ENCODE measurements around the gene NFATC2. TPM values are rescaled to one million over a fixed set of nuclear protein-coding genes. Genes with fewer than 3 reads are reported as not detected.

The NFATC2 gene
- total RNA-seq, 4 donors from 2014 or later, result 4.4 to 38.0 (median 13.6) TPM

DNA sequence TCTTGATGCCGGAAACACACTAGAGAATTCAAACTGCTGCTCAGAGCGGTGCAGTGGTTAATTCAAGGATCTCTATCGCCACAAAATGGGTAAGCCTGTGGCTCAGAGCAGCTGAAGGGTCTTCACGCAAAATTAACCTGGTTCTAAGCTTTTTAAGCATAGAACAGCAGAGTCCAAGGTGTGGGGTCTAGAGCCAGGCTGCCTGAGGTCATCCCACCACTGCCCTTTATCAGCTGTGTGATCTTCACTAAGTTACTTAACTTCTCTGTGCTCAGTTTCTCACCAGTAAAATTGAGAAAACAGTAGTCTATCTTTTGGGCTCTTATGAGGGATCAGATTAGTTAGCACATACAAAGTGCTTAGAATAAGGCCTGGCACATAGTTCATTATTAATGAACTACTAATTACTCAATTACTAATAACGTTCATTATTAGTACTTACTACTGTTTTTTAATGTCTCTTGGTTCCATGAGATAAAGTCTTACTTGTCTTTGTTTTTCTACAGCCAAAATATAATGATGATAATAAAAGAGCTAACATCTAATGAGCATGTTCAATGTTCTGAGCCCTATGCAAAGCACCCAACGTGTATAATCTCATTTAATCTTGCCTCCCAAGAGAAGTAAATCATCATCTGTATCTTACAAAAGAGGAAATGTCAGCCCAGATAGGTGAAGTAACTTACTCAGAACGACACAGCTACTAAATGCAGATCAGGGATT, 92.9 kb downstream of the NFATC2 start:
- DNase-seq, result no peak
- peaks cover 0 to 4% (median 0%) of the 10 kb centered on the region in 3 donors for H3K36me3 ChIP-seq
- H3K27ac ChIP-seq, result peak overlapping the region in 1 of 4 donors; percentile 42
- no peaks in the 10 kb centered on the region for H3K27me3 ChIP-seq
- peaks cover 0 to 6% (median 0%) of the 10 kb centered on the region in 4 donors for H3K4me1 ChIP-seq
- no peak overlapping the region for H3K4me3 ChIP-seq
- H3K9me3 ChIP-seq, result no peaks in the 10 kb centered on the region
- TF ChIP-seq, protein P1, sequence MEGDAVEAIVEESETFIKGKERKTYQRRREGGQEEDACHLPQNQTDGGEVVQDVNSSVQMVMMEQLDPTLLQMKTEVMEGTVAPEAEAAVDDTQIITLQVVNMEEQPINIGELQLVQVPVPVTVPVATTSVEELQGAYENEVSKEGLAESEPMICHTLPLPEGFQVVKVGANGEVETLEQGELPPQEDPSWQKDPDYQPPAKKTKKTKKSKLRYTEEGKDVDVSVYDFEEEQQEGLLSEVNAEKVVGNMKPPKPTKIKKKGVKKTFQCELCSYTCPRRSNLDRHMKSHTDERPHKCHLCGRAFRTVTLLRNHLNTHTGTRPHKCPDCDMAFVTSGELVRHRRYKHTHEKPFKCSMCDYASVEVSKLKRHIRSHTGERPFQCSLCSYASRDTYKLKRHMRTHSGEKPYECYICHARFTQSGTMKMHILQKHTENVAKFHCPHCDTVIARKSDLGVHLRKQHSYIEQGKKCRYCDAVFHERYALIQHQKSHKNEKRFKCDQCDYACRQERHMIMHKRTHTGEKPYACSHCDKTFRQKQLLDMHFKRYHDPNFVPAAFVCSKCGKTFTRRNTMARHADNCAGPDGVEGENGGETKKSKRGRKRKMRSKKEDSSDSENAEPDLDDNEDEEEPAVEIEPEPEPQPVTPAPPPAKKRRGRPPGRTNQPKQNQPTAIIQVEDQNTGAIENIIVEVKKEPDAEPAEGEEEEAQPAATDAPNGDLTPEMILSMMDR (IDR thresholded peaks at IDR 0.05), result no peak
- TF ChIP-seq POLR2A (IDR thresholded peaks at IDR 0.05), result no peak

DNA sequence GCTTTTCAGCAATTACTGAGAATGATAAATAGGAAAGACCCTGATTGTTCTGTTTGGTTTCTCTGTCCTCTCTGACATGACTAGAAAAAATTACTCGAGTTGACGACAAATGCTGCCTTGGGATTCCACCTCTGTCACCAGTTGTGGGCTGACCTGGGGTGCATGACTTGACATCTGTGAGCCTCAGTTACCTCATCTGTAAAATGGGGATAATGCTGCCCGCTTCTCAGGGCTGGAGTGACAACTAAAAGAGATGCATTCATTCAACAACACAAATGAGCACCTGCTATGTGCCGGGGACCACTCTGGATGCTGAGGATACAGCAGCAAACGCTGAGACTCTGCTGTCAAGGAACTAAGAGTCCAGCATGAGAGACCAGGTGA, 94.8 kb downstream of the NFATC2 start:
- Histone ChIP-seq H3K9me3 (no peaks in the 10 kb centered on the region), H3K36me3 (peaks cover 0 to under 1% (median 0%) of the 10 kb centered on the region in 3 donors), H3K27ac (peak overlapping the region in 3 of 4 donors; percentile 11 to 47 (median 40)), H3K27me3 (no peaks in the 10 kb centered on the region), H3K4me1 (peaks cover 0 to 6% (median 0%) of the 10 kb centered on the region in 4 donors), H3K4me3 (no peak overlapping the region)
- TF ChIP-seq, protein P1 (IDR thresholded peaks at IDR 0.05), result no peak
- no peak for TF ChIP-seq POLR2A (IDR thresholded peaks at IDR 0.05)
- no peak for DNase-seq

DNA sequence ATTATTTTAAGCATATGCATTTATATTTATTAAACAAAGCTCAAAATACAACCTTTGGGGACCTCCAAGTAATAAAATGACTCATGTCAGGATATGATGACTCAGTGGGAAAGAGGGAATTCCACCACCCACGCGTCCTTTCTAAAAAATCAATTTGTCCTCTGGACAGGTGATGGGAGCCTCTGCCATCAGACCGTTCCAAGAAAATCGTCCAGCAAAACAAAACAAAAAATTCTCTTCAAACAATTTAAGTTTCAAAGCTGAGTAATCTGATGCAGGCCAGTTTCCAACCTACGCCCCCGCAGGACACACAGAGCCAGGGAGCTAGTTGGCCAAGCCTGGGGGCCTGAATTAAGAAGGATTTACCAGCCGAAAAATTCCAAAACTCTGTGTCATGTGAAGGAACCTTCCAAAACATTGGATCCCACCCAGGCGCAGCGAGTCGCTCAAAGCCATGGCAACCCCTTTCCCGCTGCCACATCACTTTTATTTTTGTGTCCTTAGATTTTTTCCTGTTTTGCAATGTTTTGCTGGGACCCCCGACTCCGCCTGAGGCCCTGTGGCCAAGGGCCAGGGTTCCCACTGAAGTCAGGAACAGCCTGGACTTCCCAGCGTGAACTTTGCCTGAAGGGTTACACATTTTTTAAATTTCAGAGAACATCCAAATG, 95.3 kb downstream of the NFATC2 start:
- H3K9me3 ChIP-seq, result no peaks in the 10 kb centered on the region
- TF ChIP-seq POLR2A (IDR thresholded peaks at IDR 0.05), result no peak
- TF ChIP-seq, protein P1 (IDR thresholded peaks at IDR 0.05), result no peak
- H3K4me1 ChIP-seq, result peaks cover 0 to 6% (median 0%) of the 10 kb centered on the region in 4 donors

DNA sequence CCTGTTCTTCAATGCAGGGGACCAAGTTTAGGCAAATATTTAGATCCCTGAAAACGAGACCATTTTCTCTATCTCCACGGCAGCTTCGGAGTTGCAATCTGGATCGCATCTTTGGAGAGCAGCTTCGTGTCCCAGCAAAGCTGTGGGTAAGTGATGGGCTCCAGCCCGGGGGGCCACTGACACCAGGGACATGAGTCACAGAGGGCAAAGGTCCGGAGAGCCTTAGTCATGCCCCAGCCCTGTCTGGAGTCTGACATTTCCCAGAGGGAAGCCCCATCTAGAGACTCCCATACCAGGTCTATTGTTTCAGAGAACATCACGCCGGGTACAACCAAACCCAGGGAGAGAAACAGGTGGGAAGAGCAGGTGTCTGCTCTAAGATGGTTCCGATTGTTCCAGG, 95.9 kb downstream of the NFATC2 start:
- Histone ChIP-seq H3K36me3 (no peaks in the 10 kb centered on the region), H3K4me3 (no peak overlapping the region), H3K4me1 (peaks cover 0 to 6% (median 0%) of the 10 kb centered on the region in 4 donors), H3K27me3 (no peaks in the 10 kb centered on the region), H3K27ac (peak overlapping the region in 3 of 4 donors; percentile 14 to 47 (median 22)), H3K9me3 (no peaks in the 10 kb centered on the region)
- no peak for TF ChIP-seq POLR2A (IDR thresholded peaks at IDR 0.05)
- DNase-seq, result peak in 1 of 3 donors; percentile 58

More for the DNA sequence above, 95.3 kb downstream of the NFATC2 start:
- Histone ChIP-seq H3K36me3 (no peaks in the 10 kb centered on the region), H3K27ac (peak overlapping the region in 3 of 4 donors; percentile 14 to 47 (median 40)), H3K27me3 (no peaks in the 10 kb centered on the region), H3K4me3 (no peak overlapping the region)
- DNase-seq, result peak in 2 of 3 donors; percentile 31 to 64

DNA sequence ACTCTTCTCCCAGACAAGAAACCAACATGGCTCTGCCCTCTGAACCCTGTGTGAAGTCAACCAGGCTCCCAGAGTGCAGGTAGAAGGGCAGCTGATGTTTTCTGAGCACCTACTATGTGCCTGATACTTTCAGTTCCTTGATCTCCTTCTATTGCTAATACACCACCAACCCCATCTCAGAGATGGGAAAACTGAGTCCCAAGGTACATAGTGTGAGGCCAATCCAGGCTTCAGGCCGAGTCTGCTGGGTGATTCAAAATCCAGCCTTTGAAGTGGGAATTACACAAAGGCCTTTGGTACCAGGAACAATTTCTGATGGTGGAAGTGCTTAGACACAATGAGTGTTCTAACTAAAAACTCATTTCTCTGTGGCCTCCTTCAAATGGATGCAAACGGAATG, 96.3 kb downstream of the NFATC2 start:
- no peak overlapping the region for H3K4me3 ChIP-seq
- TF ChIP-seq, protein P1 (IDR thresholded peaks at IDR 0.05), result no peak
- TF ChIP-seq POLR2A (IDR thresholded peaks at IDR 0.05), result no peak
- H3K27me3 ChIP-seq, result no peaks in the 10 kb centered on the region
- no peak for DNase-seq
- H3K9me3 ChIP-seq, result no peaks in the 10 kb centered on the region
- H3K36me3 ChIP-seq, result no peaks in the 10 kb centered on the region
- peak overlapping the region in 2 of 4 donors; percentile 22 to 47 for H3K27ac ChIP-seq
- H3K4me1 ChIP-seq, result peaks cover 0 to 6% (median 0%) of the 10 kb centered on the region in 4 donors

DNA sequence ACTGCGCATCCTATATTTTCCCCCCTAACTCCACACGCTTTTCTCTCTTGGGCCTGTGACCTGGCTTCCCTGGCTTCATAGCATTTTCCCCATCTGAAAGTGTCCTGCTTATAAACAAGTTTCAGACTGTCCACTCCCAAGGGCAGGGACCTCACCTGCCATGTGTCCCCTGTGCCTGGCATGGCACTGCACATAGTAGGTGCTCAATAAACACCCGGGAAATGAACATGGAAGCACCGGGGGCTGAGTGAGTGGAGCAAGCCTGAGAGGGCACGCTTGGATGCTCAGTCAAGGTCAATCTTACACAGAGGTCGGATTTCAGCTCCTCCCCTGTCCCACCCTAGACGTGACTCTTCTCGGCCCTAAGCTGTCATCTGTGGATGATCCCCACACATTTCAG, 96.9 kb downstream of the NFATC2 start:
- Histone ChIP-seq H3K4me3 (no peak overlapping the region), H3K4me1 (peaks cover 0 to 6% (median under 1%) of the 10 kb centered on the region in 4 donors), H3K27ac (peak overlapping the region in 1 of 4 donors; percentile 22), H3K27me3 (no peaks in the 10 kb centered on the region), H3K9me3 (no peaks in the 10 kb centered on the region), H3K36me3 (no peaks in the 10 kb centered on the region)
- no peak for TF ChIP-seq POLR2A (IDR thresholded peaks at IDR 0.05)
- TF ChIP-seq, protein P1 (IDR thresholded peaks at IDR 0.05), result no peak
- DNase-seq, result no peak

All from Peyer's patch (tissue), 4 donors.